Middle frontal gyrus (tissue), 1 donor: Measurements from ENCODE around the gene METRNL.

Experiments used
- DNase-seq: peaks from one replicate; pipeline ENCODE4 v3.0.0-alpha.2; 2015; ENCODE audit warnings: low spot score; ENCODE audit errors: extremely low spot score

METRNL gene

GRCh38 chr17:83080579-83080857, 1.1 kb downstream of the METRNL start:
- no peak for DNase-seq

DNA sequence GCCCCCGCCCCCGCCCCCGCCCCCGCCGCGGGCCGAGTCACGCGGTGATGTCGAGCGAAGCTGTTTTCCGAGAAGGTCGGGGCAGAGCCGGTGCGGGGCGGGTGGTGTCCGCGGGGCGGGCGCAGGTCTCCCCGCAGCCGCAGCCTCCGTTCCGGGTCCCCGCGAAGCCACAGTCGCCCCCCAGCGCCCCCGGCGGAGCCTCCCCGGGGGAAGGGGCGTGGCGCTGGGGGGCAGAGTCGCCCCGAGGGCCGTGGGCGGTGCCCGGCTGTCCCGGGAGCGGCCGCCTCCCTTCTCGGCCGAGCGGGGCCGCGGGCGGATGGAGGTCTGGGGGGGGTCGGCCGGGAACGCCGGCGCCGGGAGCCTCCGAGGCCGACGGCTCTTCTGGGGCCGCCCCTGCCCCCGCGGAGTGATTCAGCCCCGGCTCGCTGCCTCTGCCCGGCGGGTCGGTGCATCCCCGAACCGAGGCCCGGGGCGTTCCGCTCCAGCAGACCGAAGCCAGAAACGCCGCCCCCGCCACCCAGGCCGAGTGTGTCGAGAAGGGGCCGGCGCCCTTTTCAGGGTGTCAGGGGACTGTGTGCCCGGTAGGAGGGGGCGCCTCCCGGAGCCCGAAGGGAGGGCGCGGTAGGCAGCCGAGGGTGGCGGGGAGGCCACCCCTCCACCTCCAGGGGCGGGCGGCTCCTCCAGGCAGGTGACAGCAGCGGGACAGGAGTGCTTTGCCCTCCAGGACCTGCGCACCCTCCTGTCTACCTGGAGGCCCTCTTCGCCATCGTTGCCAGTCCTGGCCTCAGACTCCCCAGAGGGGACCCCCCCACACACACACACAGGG, 1.7 kb downstream of the METRNL start:
- no peak for DNase-seq

DNA sequence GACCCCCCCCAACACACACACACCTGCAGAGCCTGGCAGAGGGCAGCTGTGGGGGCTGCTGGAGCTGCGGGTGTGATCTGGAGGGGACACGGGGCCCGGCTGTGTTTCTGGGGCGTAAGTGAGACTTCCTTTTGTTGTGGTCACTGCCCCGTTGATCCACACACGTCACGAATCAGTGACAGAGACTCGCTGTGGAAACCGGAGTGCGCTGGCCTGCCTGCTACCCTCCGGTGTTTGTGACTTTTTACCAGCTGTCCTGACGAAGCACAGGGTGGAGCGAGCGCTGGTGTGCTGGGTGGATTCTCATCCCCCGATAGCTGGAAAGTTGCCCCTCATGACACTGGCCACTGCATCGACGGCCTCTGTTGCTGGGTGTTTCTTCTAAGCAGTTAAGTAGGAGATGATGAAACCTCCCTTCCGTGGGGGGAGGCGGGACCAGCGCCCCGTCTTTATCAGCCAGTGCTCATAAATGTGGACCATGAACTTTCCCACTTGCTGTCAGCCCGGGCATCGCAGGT, 2.3 kb downstream of the METRNL start:
- DNase-seq, result no peak

GRCh38 chr17:83082424-83082823, 3.0 kb downstream of the METRNL start:
- no peak for DNase-seq

DNA sequence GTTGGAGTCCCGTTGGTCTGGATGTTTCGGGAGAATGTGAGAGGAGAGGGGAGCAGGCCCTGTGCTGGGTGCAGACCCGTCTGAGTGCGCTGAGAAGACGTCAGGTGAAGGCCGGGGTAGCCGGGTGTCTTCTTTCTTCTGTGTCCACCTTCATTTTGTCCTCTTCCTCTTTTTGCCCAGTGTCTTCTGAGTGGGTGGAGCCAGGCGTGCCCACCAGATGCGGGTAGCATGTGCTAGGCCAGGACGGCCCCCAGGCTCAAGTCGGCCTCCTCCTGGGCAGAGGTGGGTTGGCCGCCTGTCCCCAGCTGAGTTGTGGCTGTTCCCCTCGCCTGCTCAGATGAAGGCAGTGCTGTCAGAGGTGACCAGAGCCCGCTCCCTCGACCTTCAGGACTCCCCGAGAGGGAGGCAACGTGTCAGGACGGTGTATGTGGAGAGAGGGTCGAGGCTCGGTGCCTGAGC, 3.5 kb downstream of the METRNL start:
- DNase-seq, result no peak

DNA sequence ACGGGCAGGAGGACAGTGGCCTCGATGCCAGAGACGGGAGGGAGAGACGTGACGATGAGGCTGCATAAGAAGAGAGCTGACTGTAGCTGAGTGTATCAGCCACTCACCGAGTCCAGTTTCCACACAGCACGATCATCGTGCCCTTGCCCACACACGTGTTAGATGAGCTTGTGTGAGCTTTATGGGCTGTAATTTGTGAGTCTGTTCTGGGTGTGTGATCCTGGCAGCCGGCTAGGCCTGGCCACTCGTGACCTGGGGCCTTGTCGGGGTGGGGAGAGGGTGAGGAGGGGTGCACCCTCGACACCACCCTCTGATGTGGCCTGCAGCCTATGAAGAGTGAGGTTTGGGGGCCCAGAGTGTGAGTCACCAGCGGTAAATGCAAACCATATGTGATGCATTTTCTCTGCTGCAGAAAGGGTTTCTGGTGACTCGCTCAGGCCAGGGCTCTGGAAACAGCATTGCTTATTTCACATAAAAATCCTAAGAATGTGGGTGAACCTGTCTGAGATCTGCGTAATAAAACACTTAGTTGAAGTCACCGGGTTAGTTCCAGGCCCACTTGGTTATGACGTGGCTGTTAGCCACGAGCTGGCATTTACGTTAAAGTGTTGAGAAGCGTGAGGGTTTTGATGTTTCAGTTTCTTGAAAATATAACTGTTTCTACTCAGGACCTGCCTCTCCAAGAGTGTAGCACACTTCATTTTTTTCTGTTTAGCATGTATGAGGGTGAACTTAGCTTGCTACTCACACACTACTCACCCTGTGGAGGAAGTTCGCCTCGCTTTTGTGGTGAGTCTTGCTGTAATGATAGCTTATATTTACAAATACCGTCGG, 4.2 kb downstream of the METRNL start:
- no peak for DNase-seq

GRCh38 chr17:83084214-83084613, 4.8 kb downstream of the METRNL start:
- DNase-seq, result no peak

GRCh38 chr17:83084621-83085056, 5.2 kb downstream of the METRNL start:
- DNase-seq, result no peak

DNA sequence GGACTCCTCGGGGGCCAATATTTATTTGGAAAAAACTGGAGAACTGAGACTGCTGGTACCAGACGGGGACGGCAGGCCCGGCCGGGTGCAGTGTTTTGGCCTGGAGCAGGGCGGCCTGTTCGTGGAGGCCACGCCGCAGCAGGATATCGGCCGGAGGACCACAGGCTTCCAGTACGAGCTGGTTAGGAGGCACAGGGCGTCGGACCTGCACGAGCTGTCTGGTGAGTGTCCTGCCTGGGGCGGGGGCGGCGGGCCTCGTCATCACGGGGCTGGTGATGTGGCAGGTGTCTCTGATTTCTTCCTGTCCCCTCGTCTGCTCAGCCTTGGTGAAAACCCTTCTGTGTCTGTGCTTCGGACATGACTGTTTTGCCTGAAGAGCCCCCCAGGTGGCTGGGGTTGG, 5.7 kb downstream of the METRNL start:
- DNase-seq, result no peak

- no peak for DNase-seq
Measured at GRCh38 chr17:83085526-83086198, 6.3 kb downstream of the METRNL start.

DNA sequence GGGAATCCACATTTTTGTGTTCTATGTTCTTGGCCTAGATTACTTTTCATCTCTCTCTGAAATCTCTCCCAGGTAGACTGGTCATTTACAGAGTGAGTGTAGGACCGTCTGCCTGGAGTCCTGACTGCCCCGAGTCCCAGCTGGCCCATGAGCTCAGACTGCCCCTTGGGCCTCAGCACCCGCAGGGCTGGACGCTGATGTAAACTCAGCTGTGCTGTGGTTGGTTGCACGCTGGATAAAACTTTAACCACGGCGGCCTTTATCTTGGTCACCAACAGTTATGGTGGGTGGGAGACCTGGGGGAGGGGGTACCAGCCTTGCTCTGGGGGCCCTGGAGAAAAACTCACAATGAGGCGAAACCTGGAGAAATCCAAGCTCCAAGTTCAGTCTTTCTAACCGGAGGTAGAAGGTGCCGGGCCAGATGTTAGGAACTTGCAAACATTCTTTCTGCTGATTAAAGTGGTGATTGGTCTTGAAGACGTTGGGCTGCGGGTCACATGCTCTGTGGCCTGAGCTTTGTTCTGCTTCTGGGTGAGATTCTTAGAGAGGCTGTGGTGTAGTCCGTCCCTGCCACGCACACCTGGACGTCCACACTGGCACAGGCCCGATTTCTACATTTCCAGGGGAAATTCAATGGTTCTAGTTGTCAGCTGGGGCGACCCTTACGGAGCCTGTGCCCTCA, 6.9 kb downstream of the METRNL start:
- DNase-seq, result no peak

- no peak for DNase-seq
Measured at GRCh38 chr17:83086907-83087787, 7.7 kb downstream of the METRNL start.

DNA sequence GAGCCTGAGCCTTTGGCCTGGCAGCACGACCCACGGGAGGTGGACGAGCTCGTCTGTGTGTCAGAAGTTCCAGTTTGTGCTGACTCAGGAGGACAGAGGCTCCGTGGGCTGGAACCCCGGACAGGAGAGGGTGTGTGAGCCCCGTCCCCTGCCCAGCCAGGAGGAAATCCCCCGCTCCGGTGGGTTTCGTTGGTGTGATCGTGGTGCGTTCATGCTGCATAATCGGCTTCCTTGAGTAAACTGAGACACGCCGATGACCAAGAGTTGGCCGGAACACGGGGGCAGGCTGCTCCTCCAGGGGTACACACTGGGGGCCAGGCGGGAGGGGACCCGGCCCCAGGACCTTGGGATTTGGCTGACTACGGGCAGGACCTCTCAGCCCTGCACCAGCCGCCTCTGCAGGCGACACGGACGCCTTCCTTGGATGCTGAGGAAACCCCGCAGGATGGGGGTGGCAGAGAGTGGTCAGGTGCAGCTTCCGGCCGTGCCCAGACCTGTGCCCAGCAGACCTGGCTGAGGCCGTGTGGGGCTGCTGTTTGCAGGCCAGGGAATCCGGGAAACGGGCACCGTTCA, 8.5 kb downstream of the METRNL start:
- DNase-seq, result no peak

DNA sequence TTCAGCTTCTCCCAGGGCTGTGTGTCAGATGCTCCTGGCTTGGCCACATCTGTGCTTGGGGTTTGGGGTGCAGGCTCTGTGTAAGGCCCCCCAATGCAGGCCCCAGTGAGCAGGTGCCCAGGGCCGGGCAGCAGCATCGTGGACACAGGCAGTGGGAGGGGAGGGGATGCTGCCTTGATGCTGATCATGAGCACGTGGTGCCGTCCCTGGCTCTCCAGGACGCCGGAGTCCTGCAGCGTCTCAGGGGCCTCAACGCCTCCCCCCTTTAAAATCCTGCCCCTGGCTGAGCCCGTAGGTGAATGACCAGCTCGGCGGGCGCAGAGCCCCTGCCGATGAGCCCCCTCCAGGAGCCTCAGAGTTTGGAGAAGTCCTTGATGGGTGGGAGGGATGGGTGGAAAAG, 9.0 kb downstream of the METRNL start:
- no peak for DNase-seq

DNA sequence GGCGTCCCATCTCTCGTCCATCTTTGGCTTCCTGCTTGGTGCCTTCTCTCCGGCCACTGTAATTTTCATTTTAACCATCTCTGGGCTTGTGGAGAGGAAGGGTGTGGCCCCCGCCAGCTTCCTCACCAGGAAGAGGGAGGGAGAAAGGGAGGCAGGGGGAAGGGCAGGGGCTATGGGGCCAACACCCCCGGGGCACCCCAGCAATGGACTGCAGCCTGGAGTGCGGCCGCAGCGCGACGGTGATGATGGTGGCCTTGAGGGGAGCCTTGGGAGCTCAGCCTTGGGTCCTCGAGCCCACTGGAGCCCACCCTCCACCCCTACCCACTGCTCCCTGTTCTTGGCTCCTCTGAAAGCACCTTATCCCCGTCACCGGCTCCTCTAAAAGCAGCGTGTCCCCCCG, 9.5 kb downstream of the METRNL start:
- DNase-seq, result no peak

DNA sequence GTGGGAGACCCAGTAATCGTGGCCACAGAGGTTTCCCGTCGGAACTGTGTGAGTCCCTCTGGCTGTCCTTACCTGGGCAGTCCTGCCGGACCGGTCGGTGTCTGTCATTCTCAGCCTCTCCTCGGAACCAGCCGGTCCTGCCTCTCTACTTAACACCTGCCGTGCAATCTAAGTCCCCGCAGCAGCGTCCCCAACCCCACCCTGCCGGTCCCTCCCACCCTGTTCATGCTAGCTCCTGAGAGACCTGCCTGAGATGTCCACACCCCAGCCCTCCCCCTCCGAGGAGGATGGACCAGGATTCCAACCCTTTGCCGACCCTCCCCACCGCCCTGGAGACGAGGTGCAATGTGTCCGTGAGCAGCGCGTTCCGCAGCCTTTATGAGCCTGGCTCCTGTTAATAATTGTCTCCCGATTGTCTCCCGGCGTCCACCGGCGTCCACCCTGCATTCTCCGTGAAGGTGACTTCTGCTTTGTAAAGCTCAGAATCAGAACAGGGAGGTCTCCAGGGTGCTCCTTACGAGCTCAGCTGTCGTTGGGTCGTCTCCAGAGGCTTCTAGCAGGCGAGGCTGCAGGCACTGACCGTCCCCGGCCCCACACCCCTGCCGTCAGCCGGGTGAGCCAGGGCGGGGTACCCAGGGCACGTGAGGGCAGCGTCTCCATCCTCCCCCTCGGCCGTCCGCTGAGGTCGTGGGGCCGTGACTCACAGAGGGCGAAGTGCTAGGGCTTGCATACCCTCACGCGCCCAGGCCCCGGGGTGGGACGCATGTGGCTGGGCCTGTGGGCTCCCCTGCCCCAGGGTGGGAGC, 10.1 kb downstream of the METRNL start:
- DNase-seq, result no peak

- DNase-seq, result no peak
Measured at GRCh38 chr17:83090444-83091256, 11.2 kb downstream of the METRNL start.
